Adrenal gland (tissue), 12 donors: ENCODE data around the gene LFNG. TPM values are rescaled to one million over a fixed set of nuclear protein-coding genes. Genes with fewer than 3 reads are reported as not detected.
A peak's percentile ranks its signal among the peaks of the same experiment; 100 is the strongest.

ENCODE experiments used
- DNase-seq, 7 donors: peaks; one replicate each; pipeline ENCODE4 v3.0.0-alpha.2; 2019 to 2020
- H3K27ac ChIP-seq, 5 donors: fragments of 200-600 bp; sonication (generic) in 4 of 5; 1 replicate in 3 of 5; 2 replicates in 2 of 5; pipeline versions ENCODE4 v1.5.1 to v1.8.0; 2016 to 2020; ENCODE audit warnings: mild to moderate bottlenecking in 1 of 5
- H3K27me3 ChIP-seq: fragments of 200-600 bp; 2 replicates; pipeline ENCODE4 v1.8.0; 2021
- H3K36me3 ChIP-seq, 2 donors: fragments of 200-600 bp; replicated peaks in 1 of 2; 1 replicate in 1 of 2; 2 replicates in 1 of 2; pipeline versions ENCODE4 v1.5.1 to v1.8.0; 2018 to 2022
- H3K4me1 ChIP-seq, 2 donors: fragments of 200-600 bp; replicated peaks in 1 of 2; 1 replicate in 1 of 2; 2 replicates in 1 of 2; pipeline versions ENCODE4 v1.5.1 to v1.8.0; 2018 to 2021
- H3K4me3 ChIP-seq, 4 donors: fragments of 200-600 bp; sonication (generic) in 3 of 4; one replicate each; pipeline ENCODE4 v1.5.1; 2016 to 2018
- H3K9me3 ChIP-seq, 3 donors: fragments of 200-600 bp; sonication (generic) in 1 of 3; replicated peaks in 1 of 3; 1 replicate in 2 of 3; 2 replicates in 1 of 3; pipeline versions ENCODE4 v1.5.1 to v1.8.0; 2016 to 2021
- CTCF ChIP-seq, 6 experiments: fragments of 450-650 bp in 4 of 6; fragments of 200-600 bp in 2 of 6; sonication (generic) in 1 of 6; IDR thresholded peaks; 1 replicate in 5 of 6; 2 replicates in 1 of 6; pipeline versions ENCODE4 v1.5.1 to v1.8.0; 2016 to 2021; ENCODE audit warnings: antibody characterized with exemption in 6 of 6, mild to moderate bottlenecking in 2 of 6, moderate library complexity in 1 of 6
- POLR2A ChIP-seq, 2 donors: fragments of 450-650 bp; IDR thresholded peaks; one replicate each; pipeline ENCODE4 v1.6.1; 2017; ENCODE audit warnings: antibody characterized with exemption in 2 of 2, mild to moderate bottlenecking in 2 of 2, moderate library complexity in 1 of 2
- WGBS, 4 donors: extraction: QIAGEN DNeasy Blood & Tissue Kit in 2 of 4; methylation state at CpG; one replicate each; pipeline versions ENCODE4 v1.1.5 to v1.1.7; 2013 to 2017; 5-methylcytosine and 5-hydroxymethylcytosine counted together
- intact Hi-C, 2 donors: fragments of 100-400 bp; cut with DNase I; formaldehyde crosslinking; loops; one replicate each; pipeline versions ENCODE4 v1.14.1 to v1.15.0; 2022 to 2023
- polyA plus RNA-seq, 3 donors: library from polyadenylated mRNA; stranded (reverse); fragments of 200-250 nt in 2 of 3; fragments of 350-450 nt in 1 of 3; fragmentation: Illumina TruSeq in 1 of 3; extraction: RNeasy Lipid Tissue Mini Kit (QIAGEN cat#74804) in 1 of 3; gene quantifications; one replicate each; pipeline ENCODE4 v1.2.3, GENCODE V29; 2013 to 2014
- total RNA-seq, 9 donors: library from RNA; depleted of rRNA in 4 of 9; stranded (reverse); fragments of >200 nt in 4 of 9; fragments of 120-200 nt in 1 of 9; fragmentation: NEBNext Ultra II Directional in 1 of 9; extraction: Animal tissue kit (Norgen Biotek cat#: 25700) in 1 of 9; gene quantifications; one replicate each; pipeline versions ENCODE4 v1.1.0 to v1.2.4, GENCODE V29; 2013 to 2023
- donor health status: healthy with polysubstance abuse.
- donor health status: Bipolar disorder and iron deficiency.
- donor health status: DM: yes; HTN: yes; CAD: no.
- donor health status: DM: no; HTN: no; CAD: no.
- donor health status: DM: no; HTN: no; CAD: no.
- donor health status: DM: yes; HTN: yes; CAD: no.

Gene LFNG
- total and polyA plus RNA-seq, 12 donors, result 1.4 to 26.1 (median 14.2) TPM

GRCh38 chr7:2476776-2477446, 42.7 kb upstream of the LFNG start:
- intact Hi-C loops, result loop anchor here (5.0 to 10.0 kb wide), 3 partner anchors 90 to 208 kb away; partner anchors contain the start of gene AMZ1 (in 1 of the 2)
- no peaks in the 10 kb centered on the region for H3K9me3 ChIP-seq
- H3K4me3 ChIP-seq, result no peak overlapping the region
- H3K27ac ChIP-seq, result no peak overlapping the region
- peaks cover 0 to 17% of the 10 kb centered on the region in 2 donors for H3K4me1 ChIP-seq
- WGBS, 4 donors, result 60 to 78% (median 73%) methylated on average over 9 to 25 of the region's 25 CpGs
- DNase-seq, result no peak
- no peaks in the 10 kb centered on the region for H3K36me3 ChIP-seq
- peaks cover 10% of the 10 kb centered on the region for H3K27me3 ChIP-seq
- TF ChIP-seq POLR2A (IDR thresholded peaks at IDR 0.05), result no peak
- no peak for TF ChIP-seq CTCF (IDR thresholded peaks at IDR 0.05)

- H3K4me1 ChIP-seq, result peaks cover 0 to 17% of the 10 kb centered on the region in 2 donors
- no peak overlapping the region for H3K27ac ChIP-seq
- intact Hi-C loops, result loop anchor here (2.0 to 10.0 kb wide), 4 partner anchors 41 to 207 kb away; partner anchors contain the start of genes AMZ1 (in 1 of the 2) and LFNG (in 1 of the 2)
- DNase-seq, result peak; percentile 62 to 74 (median 67)
- WGBS, 4 donors, result 28 to 49% (median 38%) methylated on average over 14 to 34 of the region's 34 CpGs; no CpG with 5 or more reads in 1 of the 4 donors
- H3K27me3 ChIP-seq, result peaks cover 10% of the 10 kb centered on the region
- no peaks in the 10 kb centered on the region for H3K36me3 ChIP-seq
- no peaks in the 10 kb centered on the region for H3K9me3 ChIP-seq
- no peak overlapping the region for H3K4me3 ChIP-seq
- TF ChIP-seq POLR2A (IDR thresholded peaks at IDR 0.05) (no peak), CTCF (IDR thresholded peaks at IDR 0.05) (peak; percentile 62 to 92 (median 76))
Measured at GRCh38 chr7:2477447-2478398, 41.9 kb upstream of the LFNG start.

DNA sequence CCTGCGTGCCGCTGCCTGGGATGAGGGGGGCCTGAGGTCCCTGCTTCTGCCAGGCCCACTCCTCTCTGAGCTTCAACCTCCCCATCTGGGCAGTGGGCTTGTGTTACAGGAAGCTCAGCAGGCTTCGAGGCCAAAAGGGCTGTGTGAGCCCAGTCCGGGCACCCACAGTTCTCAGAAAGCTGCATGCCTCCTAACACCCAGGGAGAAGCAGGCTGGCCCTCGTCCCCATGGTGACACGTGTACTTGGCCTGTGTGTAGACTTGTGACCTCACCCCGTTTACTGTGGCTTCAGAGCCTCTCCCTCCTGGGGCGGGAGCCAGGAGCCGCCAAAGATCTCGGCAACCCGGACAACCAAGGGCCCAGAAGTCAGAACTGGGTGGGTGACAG, 41.2 kb upstream of the LFNG start:
- no peaks in the 10 kb centered on the region for H3K9me3 ChIP-seq
- 10 to 34% (median 26%) methylated on average over 2 to 11 of the region's 11 CpGs for WGBS, 4 donors
- peaks cover 10% of the 10 kb centered on the region for H3K27me3 ChIP-seq
- no peaks in the 10 kb centered on the region for H3K36me3 ChIP-seq
- DNase-seq, result peak in 6 of 7 donors; percentile 76 to 82 (median 78)
- no peak overlapping the region for H3K27ac ChIP-seq
- intact Hi-C loops, result loop anchor here (2.0 to 10.0 kb wide), 4 partner anchors 40 to 206 kb away; partner anchors contain the start of genes AMZ1 (in 1 of the 2) and LFNG (in 1 of the 2)
- H3K4me3 ChIP-seq, result peak overlapping the region in 1 of 4 donors; percentile 2
- H3K4me1 ChIP-seq, result peaks cover 0 to 17% of the 10 kb centered on the region in 2 donors
- no peak for TF ChIP-seq POLR2A (IDR thresholded peaks at IDR 0.05)
- no peak for TF ChIP-seq CTCF (IDR thresholded peaks at IDR 0.05)

DNA sequence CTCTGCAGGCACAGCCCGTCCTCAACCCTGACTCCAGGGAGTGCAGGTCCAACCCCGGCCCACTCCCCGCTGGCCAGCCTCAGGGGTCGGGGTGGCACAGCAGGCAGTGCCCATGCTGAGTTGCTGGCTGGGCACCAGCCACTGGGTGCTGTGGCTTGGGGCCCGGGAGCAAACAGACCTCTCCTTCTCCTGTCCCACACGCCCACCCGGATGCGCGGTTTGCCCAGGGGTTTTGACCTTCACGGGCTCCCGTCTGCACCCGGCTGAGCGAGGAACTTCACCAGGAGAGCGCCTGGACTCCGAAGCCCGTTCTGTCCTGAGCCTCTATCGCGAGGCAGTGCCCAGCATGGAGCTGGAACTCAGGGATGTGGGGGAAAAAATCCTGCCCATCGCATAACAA, 40.8 kb upstream of the LFNG start:
- peak overlapping the region in 1 of 4 donors; percentile 2 for H3K4me3 ChIP-seq
- H3K36me3 ChIP-seq, result no peaks in the 10 kb centered on the region
- peaks cover 0 to 17% of the 10 kb centered on the region in 2 donors for H3K4me1 ChIP-seq
- no peak overlapping the region for H3K27ac ChIP-seq
- intact Hi-C loops, result loop anchor here (2.0 to 10.0 kb wide), 4 partner anchors 40 to 206 kb away; partner anchors contain the start of genes AMZ1 (in 1 of the 2) and LFNG (in 1 of the 2)
- peaks cover 10% of the 10 kb centered on the region for H3K27me3 ChIP-seq
- WGBS, 4 donors, result 63 to 75% (median 69%) methylated on average over 6 to 19 of the region's 19 CpGs
- TF ChIP-seq CTCF (IDR thresholded peaks at IDR 0.05) (no peak), POLR2A (IDR thresholded peaks at IDR 0.05) (no peak)
- H3K9me3 ChIP-seq, result no peaks in the 10 kb centered on the region
- DNase-seq, result no peak
